H1 (cell line): ENCODE results near the gene CASK. TPM values are rescaled to one million over a fixed set of nuclear protein-coding genes. Genes with fewer than 3 reads are reported as not detected.

Source experiments
- CTCF ChIA-PET: fragments of 300-600 bp; sonication (Branson Sonifier 250); formaldehyde crosslinking; loops from one replicate; lab custom pipeline; 2021; ENCODE audit not compliant: partially characterized antibody; lab: Charles Lee
- POLR2A ChIA-PET: fragments of 300-600 bp; sonication (Branson Sonifier 250); formaldehyde crosslinking; loops from one replicate; lab custom pipeline; 2021; ENCODE audit warnings: inconsistent platforms; ENCODE audit not compliant: partially characterized antibody; lab: Charles Lee
- DNase-seq, 2 experiments: peaks; one replicate each; pipeline versions ENCODE4 v3.0.0 to v3.0.0-alpha.2; 2010 to 2022; ENCODE audit warnings: low spot score in 2 of 2, low read depth in 1 of 2, mixed read lengths in 1 of 2
- FAIRE-seq: peaks from 2 replicates; lab custom pipeline; 2011; peaks lifted over from hg19 to GRCh38; lab: Jason Lieb, UNC
- H2AFZ ChIP-seq: 2 replicates; pipeline ENCODE4 v1.8.1; 2012; ENCODE audit warnings: low read length, inconsistent platforms
- H2AK5ac ChIP-seq: 2 replicates; pipeline ENCODE4 v1.6.1; 2013; ENCODE audit warnings: low read depth, low read length
- H2BK120ac ChIP-seq: replicated peaks from 2 replicates; pipeline ENCODE3; 2013; ENCODE audit warnings: low read depth, low read length, inconsistent platforms
- H2BK12ac ChIP-seq: 2 replicates; pipeline ENCODE4 v1.6.1; 2013; ENCODE audit warnings: low read depth, low read length
- H2BK15ac ChIP-seq: 2 replicates; pipeline ENCODE4 v1.6.1; 2013; ENCODE audit warnings: low read length
- H2BK20ac ChIP-seq: 2 replicates; pipeline ENCODE4 v1.6.1; 2013; ENCODE audit warnings: low read length
- H2BK5ac ChIP-seq: 2 replicates; pipeline ENCODE4 v1.6.1; 2013; ENCODE audit warnings: low read depth, low read length
- H3K14ac ChIP-seq: 2 replicates; pipeline ENCODE4 v1.6.1; 2013; ENCODE audit warnings: inconsistent platforms; ENCODE audit not compliant: insufficient read length
- H3K18ac ChIP-seq: 2 replicates; pipeline ENCODE4 v1.6.1; 2013; ENCODE audit warnings: low read length; ENCODE audit errors: extremely low read depth
- H3K23ac ChIP-seq: 2 replicates; pipeline ENCODE4 v1.6.1; 2013; ENCODE audit warnings: inconsistent platforms; ENCODE audit not compliant: insufficient read length
- H3K23me2 ChIP-seq: 2 replicates; pipeline ENCODE4 v1.6.1; 2013; ENCODE audit warnings: low read depth, low read length
- H3K27ac ChIP-seq: 2 replicates; pipeline ENCODE4 v1.6.1; 2011; ENCODE audit warnings: low read depth, low read length, inconsistent platforms
- H3K27me3 ChIP-seq, 4 experiments: replicated peaks in 1 of 4; 1 replicate in 1 of 4; 2 replicates in 3 of 4; pipeline versions ENCODE4 v1.6.1 to v1.8.1; 2011 to 2013; ENCODE audit warnings: low read length in 3 of 4, mild to moderate bottlenecking in 3 of 4, inconsistent platforms in 2 of 4, mixed read lengths in 2 of 4, moderate library complexity in 1 of 4; ENCODE audit not compliant: control insufficient read depth in 3 of 4, insufficient read depth in 3 of 4; ENCODE audit errors: extremely low read depth in 1 of 4
- H3K36me3 ChIP-seq, 4 experiments: 2 replicates each; pipeline versions ENCODE4 v1.6.1 to v1.8.1; 2011 to 2013; ENCODE audit warnings: mild to moderate bottlenecking in 4 of 4, low read length in 3 of 4, moderate library complexity in 2 of 4, control low read depth in 1 of 4, inconsistent platforms in 1 of 4; ENCODE audit not compliant: insufficient read depth in 4 of 4, control insufficient read depth in 2 of 4
- H3K4ac ChIP-seq: replicated peaks from 2 replicates; pipeline ENCODE3; 2013; ENCODE audit warnings: low read length, low read depth, mixed read lengths, inconsistent platforms; ENCODE audit not compliant: insufficient read length
- H3K4me1 ChIP-seq, 4 experiments: replicated peaks in 1 of 4; 1 replicate in 1 of 4; 2 replicates in 3 of 4; pipeline versions ENCODE4 v1.6.1 to v1.8.1; 2011 to 2013; ENCODE audit warnings: low read length in 3 of 4, inconsistent platforms in 2 of 4, mixed read lengths in 1 of 4; ENCODE audit not compliant: insufficient read depth in 4 of 4, control insufficient read depth in 3 of 4
- H3K4me2 ChIP-seq, 2 experiments: 2 replicates each; pipeline versions ENCODE4 v1.6.1 to v1.8.1; 2011 to 2013; ENCODE audit warnings: low read depth in 2 of 2, low read length in 2 of 2, control low read depth in 1 of 2, inconsistent platforms in 1 of 2, mild to moderate bottlenecking in 1 of 2; ENCODE audit not compliant: insufficient read depth in 1 of 2
- H3K4me3 ChIP-seq, 4 experiments: fragments of 200-600, 300-600 bp in 1 of 4; sonication (generic), shearing (Covaris generic), sonication (Bioruptor Twin) in 1 of 4; 2 replicates each; pipeline versions ENCODE4 v1.5.1 to v1.8.1; 2011 to 2016; ENCODE audit warnings: low read length in 4 of 4, low read depth in 3 of 4, control low read depth in 2 of 4, inconsistent platforms in 2 of 4, mild to moderate bottlenecking in 2 of 4, mixed read lengths in 1 of 4, moderate library complexity in 1 of 4; ENCODE audit not compliant: insufficient read depth in 2 of 4; ENCODE audit errors: extremely low read depth in 1 of 4
- H3K56ac ChIP-seq: replicated peaks from 2 replicates; pipeline ENCODE3; 2013; ENCODE audit warnings: low read depth, mild to moderate bottlenecking, mixed read lengths, low read length, inconsistent platforms; ENCODE audit not compliant: insufficient read length
- H3K79me1 ChIP-seq: 2 replicates; pipeline ENCODE4 v1.6.1; 2013; ENCODE audit warnings: low read depth, low read length, control low read depth
- H3K79me2 ChIP-seq, 2 experiments: 2 replicates each; pipeline versions ENCODE4 v1.6.1 to v1.8.1; 2012 to 2013; ENCODE audit warnings: low read length in 2 of 2, mild to moderate bottlenecking in 2 of 2, inconsistent platforms in 1 of 2; ENCODE audit not compliant: insufficient read depth in 2 of 2, control insufficient read depth in 1 of 2
- H3K9ac ChIP-seq, 4 experiments: replicated peaks in 1 of 4; 1 replicate in 1 of 4; 2 replicates in 3 of 4; pipeline versions ENCODE4 v1.6.1 to v1.8.1; 2011 to 2013; ENCODE audit warnings: low read depth in 3 of 4, low read length in 3 of 4, control low read depth in 2 of 4, mild to moderate bottlenecking in 2 of 4, moderate library complexity in 2 of 4, inconsistent platforms in 1 of 4; ENCODE audit errors: extremely low read depth in 1 of 4
- H3K9me3 ChIP-seq, 2 experiments: 2 replicates each; pipeline versions ENCODE4 v1.6.1 to v1.8.1; 2012 to 2013; ENCODE audit warnings: mild to moderate bottlenecking in 2 of 2, moderate library complexity in 2 of 2, control low read depth in 1 of 2, inconsistent platforms in 1 of 2, low read depth in 1 of 2, low read length in 1 of 2, mixed read lengths in 1 of 2; ENCODE audit not compliant: insufficient read depth in 2 of 2
- H4K20me1 ChIP-seq, 2 experiments: replicated peaks in 1 of 2; 2 replicates each; pipeline versions ENCODE3 to v1.8.1; 2011 to 2013; ENCODE audit warnings: inconsistent platforms in 2 of 2, low read length in 2 of 2, mild to moderate bottlenecking in 1 of 2; ENCODE audit not compliant: insufficient read depth in 2 of 2, control insufficient read depth in 1 of 2
- H4K5ac ChIP-seq: 2 replicates; pipeline ENCODE4 v1.6.1; 2013; ENCODE audit warnings: low read length, low read depth, mixed read lengths, inconsistent platforms; ENCODE audit not compliant: insufficient read length
- H4K8ac ChIP-seq: 2 replicates; pipeline ENCODE4 v1.8.0; 2013; ENCODE audit warnings: mild to moderate bottlenecking, moderate library complexity, low read length, inconsistent platforms; ENCODE audit not compliant: insufficient read depth; ENCODE audit errors: extremely low read depth
- H4K91ac ChIP-seq: replicated peaks from 2 replicates; pipeline ENCODE3; 2013; ENCODE audit warnings: low read length, mixed read lengths, inconsistent platforms; ENCODE audit not compliant: insufficient read length
- ASH2L ChIP-seq: fragments of 200-600, 300-600 bp; sonication (generic); IDR thresholded peaks from one replicate; pipeline ENCODE4 v1.7.1; 2017; ENCODE audit warnings: low read length
- CEBPB ChIP-seq: IDR thresholded peaks from 2 replicates; pipeline ENCODE4 v1.6.1; 2012; ENCODE audit warnings: low read depth, low read length
- NRF1 ChIP-seq: IDR thresholded peaks from 2 replicates; pipeline ENCODE4 v1.6.1; 2011; ENCODE audit warnings: mild to moderate bottlenecking, low read depth, low read length, improper control_type of control experiment
- SP1 ChIP-seq: IDR thresholded peaks from 2 replicates; pipeline ENCODE4 v1.6.1; 2011; ENCODE audit warnings: low read depth, low read length
- polyA plus RNA-seq, 7 experiments: library from polyadenylated mRNA; depleted of rRNA in 3 of 7; stranded (reverse) in 5 of 7; unstranded in 2 of 7; fragments of >200 nt in 5 of 7; fragments of 200-250 nt in 2 of 7; gene quantifications; 1 replicate in 5 of 7; 2 replicates in 1 of 7; 4 replicates in 1 of 7; pipeline versions ENCODE4 v1.2.1 to v1.2.3, GENCODE V29; 2011 to 2013; ENCODE audit warnings: missing spikeins in 2 of 7, mixed read lengths in 2 of 7
- total RNA-seq: library from RNA; stranded (reverse); fragmentation: NEBNext Ultra II Directional; extraction: Animal tissue kit (Norgen Biotek cat#: 25700); gene quantifications from 2 replicates; pipeline ENCODE4 v1.2.1, GENCODE V29; 2021

CASK gene
- total and polyA plus RNA-seq, 2 of the 8 experiments (the other 6 are each of a cell fraction or from before 2014, with no cell fraction given): 21.6 to 55.1 TPM

DNA sequence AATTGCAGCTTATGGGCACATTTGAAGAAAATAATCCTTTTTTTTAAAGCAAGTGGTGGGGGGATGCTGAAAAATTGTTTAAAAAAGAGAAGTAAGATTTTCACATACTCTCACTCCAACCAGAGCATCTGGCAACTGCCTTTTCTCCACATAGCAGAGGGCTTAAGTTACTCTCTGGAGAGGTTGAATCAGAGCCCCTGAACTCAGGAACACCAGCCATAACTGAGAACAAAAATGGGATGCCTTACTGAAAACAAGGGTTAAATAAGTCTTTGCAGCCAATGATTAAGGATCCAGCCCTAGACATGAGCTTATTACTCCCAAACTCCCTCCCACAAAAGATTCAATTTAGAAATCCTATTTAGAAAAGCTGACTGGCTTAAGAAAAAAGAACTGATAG is 27.5 kb downstream of the CASK start:
- Histone ChIP-seq H2BK20ac (no peak overlapping the region), H4K91ac (no peak overlapping the region), H3K4me1 (no peaks in the 10 kb centered on the region), H3K9me3 (no peaks in the 10 kb centered on the region), H2BK12ac (no peak overlapping the region), H3K56ac (no peak overlapping the region), H3K4me2 (no peak overlapping the region; a peak in 1 of 4 replicates), H3K27me3 (no peaks in the 10 kb centered on the region), H3K36me3 (no peaks in the 10 kb centered on the region), H2BK120ac (no peak overlapping the region), H2BK5ac (no peak overlapping the region), H3K23ac (no peak overlapping the region), H2AK5ac (no peak overlapping the region), H3K79me2 (peaks cover 0 to 42% of the 10 kb centered on the region in 2 experiments; a peak in 2 of 4 replicates), H4K5ac (no peak overlapping the region), H4K20me1 (no peaks in the 10 kb centered on the region), H3K79me1 (no peaks in the 10 kb centered on the region), H2BK15ac (no peak overlapping the region), H3K27ac (no peak overlapping the region), H4K8ac (no peak overlapping the region), H3K9ac (no peak overlapping the region), H3K4ac (no peak overlapping the region), H3K23me2 (no peaks in the 10 kb centered on the region), H3K14ac (no peak overlapping the region), H3K18ac (no peak overlapping the region), H2AFZ (no peak overlapping the region), H3K4me3 (no peak overlapping the region)
- DNase-seq (no peak), FAIRE-seq (no peak)
- ChIA-PET POLR2A (no interaction called here), CTCF (interaction anchor here (0.6 kb wide), 2 partner anchors 140 to 428 kb away, joined by 3 to 4 read pairs; no protein-coding TSS in a partner anchor)
- TF ChIP-seq SP1 (no peak), NRF1 (no peak), ASH2L (no peak), CEBPB (no peak)
